Adrenal gland (tissue), 12 donors: ENCODE results near the gene CYTH3. TPM values are rescaled to one million over a fixed set of nuclear protein-coding genes. Genes with fewer than 3 reads are reported as not detected.

Source experiments
- DNase-seq, 7 donors: peaks; one replicate each; pipeline ENCODE4 v3.0.0-alpha.2; 2019 to 2020
- H3K27ac ChIP-seq, 5 donors: fragments of 200-600 bp; sonication (generic) in 4 of 5; 1 replicate in 3 of 5; 2 replicates in 2 of 5; pipeline versions ENCODE4 v1.5.1 to v1.8.0; 2016 to 2020; ENCODE audit warnings: mild to moderate bottlenecking in 1 of 5
- H3K27me3 ChIP-seq: fragments of 200-600 bp; 2 replicates; pipeline ENCODE4 v1.8.0; 2021
- H3K36me3 ChIP-seq, 2 donors: fragments of 200-600 bp; replicated peaks in 1 of 2; 1 replicate in 1 of 2; 2 replicates in 1 of 2; pipeline versions ENCODE4 v1.5.1 to v1.8.0; 2018 to 2022
- H3K4me1 ChIP-seq, 2 donors: fragments of 200-600 bp; replicated peaks in 1 of 2; 1 replicate in 1 of 2; 2 replicates in 1 of 2; pipeline versions ENCODE4 v1.5.1 to v1.8.0; 2018 to 2021
- H3K4me3 ChIP-seq, 4 donors: fragments of 200-600 bp; sonication (generic) in 3 of 4; one replicate each; pipeline ENCODE4 v1.5.1; 2016 to 2018
- H3K9me3 ChIP-seq, 3 donors: fragments of 200-600 bp; sonication (generic) in 1 of 3; replicated peaks in 1 of 3; 1 replicate in 2 of 3; 2 replicates in 1 of 3; pipeline versions ENCODE4 v1.5.1 to v1.8.0; 2016 to 2021
- POLR2A ChIP-seq, 2 donors: fragments of 450-650 bp; IDR thresholded peaks; one replicate each; pipeline ENCODE4 v1.6.1; 2017; ENCODE audit warnings: antibody characterized with exemption in 2 of 2, mild to moderate bottlenecking in 2 of 2, moderate library complexity in 1 of 2
- WGBS, 4 donors: extraction: QIAGEN DNeasy Blood & Tissue Kit in 2 of 4; methylation state at CpG; one replicate each; pipeline versions ENCODE4 v1.1.5 to v1.1.7; 2013 to 2017; 5-methylcytosine and 5-hydroxymethylcytosine counted together
- intact Hi-C, 2 donors: fragments of 100-400 bp; cut with DNase I; formaldehyde crosslinking; loops; one replicate each; pipeline versions ENCODE4 v1.14.1 to v1.15.0; 2022 to 2023
- polyA plus RNA-seq, 3 donors: library from polyadenylated mRNA; stranded (reverse); fragments of 200-250 nt in 2 of 3; fragments of 350-450 nt in 1 of 3; fragmentation: Illumina TruSeq in 1 of 3; extraction: RNeasy Lipid Tissue Mini Kit (QIAGEN cat#74804) in 1 of 3; gene quantifications; one replicate each; pipeline ENCODE4 v1.2.3, GENCODE V29; 2013 to 2014
- total RNA-seq, 9 donors: library from RNA; depleted of rRNA in 4 of 9; stranded (reverse); fragments of >200 nt in 4 of 9; fragments of 120-200 nt in 1 of 9; fragmentation: NEBNext Ultra II Directional in 1 of 9; extraction: Animal tissue kit (Norgen Biotek cat#: 25700) in 1 of 9; gene quantifications; one replicate each; pipeline versions ENCODE4 v1.1.0 to v1.2.4, GENCODE V29; 2013 to 2023
- TF ChIP-seq, protein P1 (sequence below), 6 experiments: fragments of 450-650 bp in 4 of 6; fragments of 200-600 bp in 2 of 6; sonication (generic) in 1 of 6; IDR thresholded peaks; 1 replicate in 5 of 6; 2 replicates in 1 of 6; pipeline versions ENCODE4 v1.5.1 to v1.8.0; 2016 to 2021; ENCODE audit warnings: antibody characterized with exemption in 6 of 6, mild to moderate bottlenecking in 2 of 6, moderate library complexity in 1 of 6
- donor health status: healthy with polysubstance abuse.
- donor health status: Bipolar disorder and iron deficiency.
- donor health status: DM: yes; HTN: yes; CAD: no.
- donor health status: DM: no; HTN: no; CAD: no.
- donor health status: DM: no; HTN: no; CAD: no.
- donor health status: DM: yes; HTN: yes; CAD: no.

Gene CYTH3
- total and polyA plus RNA-seq, 12 donors = 7.9 to 34.3 (median 17.0) TPM

DNA sequence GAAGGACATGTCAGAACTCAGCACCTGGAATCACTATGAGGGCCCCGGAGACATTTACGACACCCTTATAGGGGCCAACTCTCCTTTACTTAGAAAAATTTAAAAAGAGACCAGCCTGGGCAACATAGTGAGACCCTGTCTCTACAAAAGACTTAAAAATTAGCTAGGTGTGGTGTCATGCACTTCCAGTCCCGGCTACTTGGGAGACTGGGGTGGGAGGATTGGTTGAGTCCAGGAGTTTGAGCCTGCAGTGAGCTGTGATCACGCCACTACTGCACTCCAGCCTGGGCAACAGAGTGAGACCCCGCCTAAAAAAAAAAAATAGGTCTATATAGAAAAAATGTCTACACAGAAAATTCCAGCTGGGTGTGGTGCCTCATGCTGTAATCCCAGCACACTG, 7.5 kb upstream of the CYTH3 start:
- Histone ChIP-seq H3K4me1 (no peaks in the 10 kb centered on the region), H3K4me3 (no peak overlapping the region), H3K36me3 (no peaks in the 10 kb centered on the region), H3K27ac (no peak overlapping the region), H3K9me3 (no peaks in the 10 kb centered on the region), H3K27me3 (no peaks in the 10 kb centered on the region)
- no peak for TF ChIP-seq POLR2A (IDR thresholded peaks at IDR 0.05)
- TF ChIP-seq, protein P1, sequence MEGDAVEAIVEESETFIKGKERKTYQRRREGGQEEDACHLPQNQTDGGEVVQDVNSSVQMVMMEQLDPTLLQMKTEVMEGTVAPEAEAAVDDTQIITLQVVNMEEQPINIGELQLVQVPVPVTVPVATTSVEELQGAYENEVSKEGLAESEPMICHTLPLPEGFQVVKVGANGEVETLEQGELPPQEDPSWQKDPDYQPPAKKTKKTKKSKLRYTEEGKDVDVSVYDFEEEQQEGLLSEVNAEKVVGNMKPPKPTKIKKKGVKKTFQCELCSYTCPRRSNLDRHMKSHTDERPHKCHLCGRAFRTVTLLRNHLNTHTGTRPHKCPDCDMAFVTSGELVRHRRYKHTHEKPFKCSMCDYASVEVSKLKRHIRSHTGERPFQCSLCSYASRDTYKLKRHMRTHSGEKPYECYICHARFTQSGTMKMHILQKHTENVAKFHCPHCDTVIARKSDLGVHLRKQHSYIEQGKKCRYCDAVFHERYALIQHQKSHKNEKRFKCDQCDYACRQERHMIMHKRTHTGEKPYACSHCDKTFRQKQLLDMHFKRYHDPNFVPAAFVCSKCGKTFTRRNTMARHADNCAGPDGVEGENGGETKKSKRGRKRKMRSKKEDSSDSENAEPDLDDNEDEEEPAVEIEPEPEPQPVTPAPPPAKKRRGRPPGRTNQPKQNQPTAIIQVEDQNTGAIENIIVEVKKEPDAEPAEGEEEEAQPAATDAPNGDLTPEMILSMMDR (IDR thresholded peaks at IDR 0.05) = no peak
- intact Hi-C loops = no loop called here
- DNase-seq = no peak
- 83 to 92% (median 86%) methylated on average over 5 of the region's 5 CpGs for WGBS, 4 donors

DNA sequence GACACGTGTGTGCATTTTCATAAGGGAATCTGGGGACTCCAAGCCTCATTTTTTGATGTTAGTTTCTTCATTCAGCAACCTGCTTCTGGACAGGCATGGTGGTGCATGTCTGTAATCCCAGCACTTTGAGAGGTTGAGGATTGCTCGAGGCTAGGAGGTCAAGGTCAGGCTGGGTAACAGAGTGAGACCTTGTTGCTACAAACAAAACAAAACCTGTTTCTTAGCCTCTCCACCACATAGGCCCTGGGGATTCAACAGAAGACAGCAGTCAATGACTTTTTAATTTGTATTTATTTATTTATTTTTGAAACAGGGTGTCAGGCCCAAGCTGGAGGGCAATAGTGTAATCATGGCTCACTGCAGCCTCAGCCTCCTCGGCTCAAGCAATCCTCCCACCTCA, 6.9 kb upstream of the CYTH3 start:
- intact Hi-C loops = no loop called here
- no peak overlapping the region for H3K4me3 ChIP-seq
- no peak for DNase-seq
- no peak for TF ChIP-seq POLR2A (IDR thresholded peaks at IDR 0.05)
- TF ChIP-seq, protein P1 (IDR thresholded peaks at IDR 0.05) = no peak
- H3K9me3 ChIP-seq = no peaks in the 10 kb centered on the region
- H3K4me1 ChIP-seq = no peaks in the 10 kb centered on the region
- WGBS, 4 donors = 57 to 72% (median 64%) methylated on average over 2 to 3 of the region's 3 CpGs
- H3K27me3 ChIP-seq = no peaks in the 10 kb centered on the region
- no peaks in the 10 kb centered on the region for H3K36me3 ChIP-seq
- no peak overlapping the region for H3K27ac ChIP-seq

DNA sequence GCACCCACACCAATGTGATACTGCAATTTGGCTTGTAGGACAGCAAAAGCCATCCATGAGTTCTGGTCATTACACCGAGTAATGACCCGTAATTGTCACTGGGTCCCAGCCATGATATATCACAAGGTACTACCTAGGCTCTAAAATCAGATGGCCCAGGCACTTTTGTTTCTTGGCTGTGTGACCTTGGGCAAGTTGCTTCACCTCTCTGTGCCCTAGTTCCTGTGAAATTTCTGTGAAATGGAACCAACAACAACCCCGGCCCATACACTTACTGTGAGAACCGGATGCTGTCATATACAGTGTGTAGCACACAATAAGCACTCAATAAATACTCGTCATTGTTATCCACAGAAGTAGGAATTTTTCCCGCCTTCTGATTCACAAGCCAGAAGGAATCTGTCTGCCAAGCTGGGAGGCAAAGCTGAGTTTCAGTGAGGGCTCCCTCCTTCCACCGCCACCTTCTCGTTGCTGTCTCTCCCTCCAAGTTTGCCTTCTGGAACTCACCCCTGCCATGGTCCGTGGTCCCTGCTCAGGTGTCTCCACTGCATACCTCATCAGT, 6.4 kb upstream of the CYTH3 start:
- 88 to 92% (median 90%) methylated on average over 9 of the region's 9 CpGs for WGBS, 4 donors
- intact Hi-C loops = no loop called here

DNA sequence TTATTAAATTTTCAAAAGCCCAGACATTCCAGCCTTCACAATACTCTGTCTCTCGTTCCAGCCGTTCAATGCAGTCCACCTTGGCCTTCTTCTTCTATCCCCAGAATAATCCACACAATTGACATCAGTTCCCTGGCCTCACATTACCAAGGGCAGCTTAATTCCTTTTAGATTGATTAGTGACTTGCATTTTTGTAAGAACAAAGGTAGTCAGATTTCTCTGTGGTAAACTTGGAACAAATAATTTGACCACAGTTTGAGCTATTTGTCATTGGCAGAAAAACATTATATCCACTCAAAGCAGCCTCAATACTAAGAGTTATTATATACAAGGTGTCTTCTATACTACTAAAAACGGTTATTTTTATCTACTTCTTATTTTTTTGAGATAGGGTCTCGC, 5.1 kb upstream of the CYTH3 start:
- H3K27ac ChIP-seq = no peak overlapping the region
- no peaks in the 10 kb centered on the region for H3K36me3 ChIP-seq
- DNase-seq = no peak
- no peaks in the 10 kb centered on the region for H3K9me3 ChIP-seq
- peaks cover 8 to 10% of the 10 kb centered on the region in 2 donors for H3K4me1 ChIP-seq
- H3K4me3 ChIP-seq = no peak overlapping the region
- H3K27me3 ChIP-seq = no peaks in the 10 kb centered on the region
- no peak for TF ChIP-seq POLR2A (IDR thresholded peaks at IDR 0.05)
- TF ChIP-seq, protein P1 (IDR thresholded peaks at IDR 0.05) = no peak
- intact Hi-C loops = no loop called here
- 83 to 91% (median 85%) methylated on average over 4 of the region's 4 CpGs for WGBS, 4 donors

More for the DNA sequence above, 6.4 kb upstream of the CYTH3 start:
- no peaks in the 10 kb centered on the region for H3K36me3 ChIP-seq
- DNase-seq = no peak
- H3K4me3 ChIP-seq = no peak overlapping the region
- TF ChIP-seq, protein P1 (IDR thresholded peaks at IDR 0.05) = no peak
- TF ChIP-seq POLR2A (IDR thresholded peaks at IDR 0.05) = no peak
- H3K27ac ChIP-seq = no peak overlapping the region
- no peaks in the 10 kb centered on the region for H3K27me3 ChIP-seq
- no peaks in the 10 kb centered on the region for H3K9me3 ChIP-seq
- no peaks in the 10 kb centered on the region for H3K4me1 ChIP-seq
